ENCODE results near the gene UBL4B. TPM values are rescaled to one million over a fixed set of nuclear protein-coding genes. Genes with fewer than 3 reads are reported as not detected.

The UBL4B gene
- total and polyA plus RNA-seq, 2 experiments from 2014 or later = not detected

DNA sequence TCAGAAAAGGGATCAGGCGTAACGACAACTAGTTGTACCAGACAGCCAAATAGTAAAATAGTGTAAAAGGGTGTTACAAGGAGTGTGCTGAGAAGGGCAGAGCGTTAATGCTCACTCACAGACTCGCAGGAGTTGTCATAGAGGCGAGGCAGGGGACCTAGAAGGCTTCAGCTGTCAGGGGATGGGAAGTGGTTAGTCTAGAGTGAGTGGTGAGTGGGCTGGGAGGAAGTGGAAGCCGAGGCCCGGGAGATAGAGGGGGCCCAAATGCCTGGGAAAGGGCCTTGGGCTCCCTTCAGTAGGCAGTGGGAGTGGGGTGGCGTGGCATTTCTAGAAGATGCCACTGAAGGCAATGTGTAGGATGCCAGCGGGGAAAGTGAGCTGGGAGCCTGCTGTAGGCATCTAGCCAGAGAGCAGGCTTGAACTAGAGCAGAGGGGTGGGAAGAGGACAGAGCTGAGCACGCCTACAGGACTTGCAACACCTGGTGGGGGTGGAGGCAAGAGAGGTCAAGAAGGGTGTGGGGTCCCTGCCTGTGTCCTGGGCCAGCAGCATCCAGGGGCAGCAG, 48.4 kb downstream of the UBL4B start (continued):
- TF ChIP-seq, protein P1, sequence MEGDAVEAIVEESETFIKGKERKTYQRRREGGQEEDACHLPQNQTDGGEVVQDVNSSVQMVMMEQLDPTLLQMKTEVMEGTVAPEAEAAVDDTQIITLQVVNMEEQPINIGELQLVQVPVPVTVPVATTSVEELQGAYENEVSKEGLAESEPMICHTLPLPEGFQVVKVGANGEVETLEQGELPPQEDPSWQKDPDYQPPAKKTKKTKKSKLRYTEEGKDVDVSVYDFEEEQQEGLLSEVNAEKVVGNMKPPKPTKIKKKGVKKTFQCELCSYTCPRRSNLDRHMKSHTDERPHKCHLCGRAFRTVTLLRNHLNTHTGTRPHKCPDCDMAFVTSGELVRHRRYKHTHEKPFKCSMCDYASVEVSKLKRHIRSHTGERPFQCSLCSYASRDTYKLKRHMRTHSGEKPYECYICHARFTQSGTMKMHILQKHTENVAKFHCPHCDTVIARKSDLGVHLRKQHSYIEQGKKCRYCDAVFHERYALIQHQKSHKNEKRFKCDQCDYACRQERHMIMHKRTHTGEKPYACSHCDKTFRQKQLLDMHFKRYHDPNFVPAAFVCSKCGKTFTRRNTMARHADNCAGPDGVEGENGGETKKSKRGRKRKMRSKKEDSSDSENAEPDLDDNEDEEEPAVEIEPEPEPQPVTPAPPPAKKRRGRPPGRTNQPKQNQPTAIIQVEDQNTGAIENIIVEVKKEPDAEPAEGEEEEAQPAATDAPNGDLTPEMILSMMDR (conservative IDR thresholded peaks at IDR 0.05; ENCODE audit: low read depth in 2 of 2) = no peak
- no peak for TF ChIP-seq ZNF331 (CRISPR knock-in tag; IDR thresholded peaks at IDR 0.05; ENCODE audit: low read depth)

DNA sequence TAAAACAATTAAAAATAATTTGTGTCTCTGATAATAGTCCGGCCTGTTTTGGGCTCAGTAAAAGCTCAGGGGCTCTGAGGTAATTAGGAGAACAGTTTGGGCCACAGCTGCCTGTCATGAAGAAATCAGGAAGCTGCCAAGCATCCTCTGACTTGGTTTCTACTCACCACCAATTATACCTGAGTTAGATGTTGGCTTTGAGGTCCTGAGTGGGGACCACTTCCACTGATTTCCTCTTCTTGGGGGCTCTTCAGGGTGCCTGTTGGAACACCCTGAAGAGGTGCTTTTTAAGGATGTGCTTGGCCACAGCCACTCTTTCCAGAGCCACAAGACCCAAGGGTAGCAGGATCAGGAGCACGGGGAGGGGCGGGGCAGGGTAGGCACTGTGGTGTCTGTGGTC, 48.9 kb downstream of the UBL4B start:
- H3K4me1 Mint-ChIP-seq = peaks cover 5% of the 10 kb centered on the region
- ATAC-seq = no peak
- TF ChIP-seq JUNB (IDR thresholded peaks at IDR 0.05; ENCODE audit: unreplicated experiment) = no peak
- no peak for TF ChIP-seq NANOG (IDR thresholded peaks at IDR 0.05; ENCODE audit: borderline replicate concordance)
- TF ChIP-seq CREB1 (CRISPR knock-in tag; IDR thresholded peaks at IDR 0.05; ENCODE audit: low read depth) = no peak
- TF ChIP-seq, protein P2, sequence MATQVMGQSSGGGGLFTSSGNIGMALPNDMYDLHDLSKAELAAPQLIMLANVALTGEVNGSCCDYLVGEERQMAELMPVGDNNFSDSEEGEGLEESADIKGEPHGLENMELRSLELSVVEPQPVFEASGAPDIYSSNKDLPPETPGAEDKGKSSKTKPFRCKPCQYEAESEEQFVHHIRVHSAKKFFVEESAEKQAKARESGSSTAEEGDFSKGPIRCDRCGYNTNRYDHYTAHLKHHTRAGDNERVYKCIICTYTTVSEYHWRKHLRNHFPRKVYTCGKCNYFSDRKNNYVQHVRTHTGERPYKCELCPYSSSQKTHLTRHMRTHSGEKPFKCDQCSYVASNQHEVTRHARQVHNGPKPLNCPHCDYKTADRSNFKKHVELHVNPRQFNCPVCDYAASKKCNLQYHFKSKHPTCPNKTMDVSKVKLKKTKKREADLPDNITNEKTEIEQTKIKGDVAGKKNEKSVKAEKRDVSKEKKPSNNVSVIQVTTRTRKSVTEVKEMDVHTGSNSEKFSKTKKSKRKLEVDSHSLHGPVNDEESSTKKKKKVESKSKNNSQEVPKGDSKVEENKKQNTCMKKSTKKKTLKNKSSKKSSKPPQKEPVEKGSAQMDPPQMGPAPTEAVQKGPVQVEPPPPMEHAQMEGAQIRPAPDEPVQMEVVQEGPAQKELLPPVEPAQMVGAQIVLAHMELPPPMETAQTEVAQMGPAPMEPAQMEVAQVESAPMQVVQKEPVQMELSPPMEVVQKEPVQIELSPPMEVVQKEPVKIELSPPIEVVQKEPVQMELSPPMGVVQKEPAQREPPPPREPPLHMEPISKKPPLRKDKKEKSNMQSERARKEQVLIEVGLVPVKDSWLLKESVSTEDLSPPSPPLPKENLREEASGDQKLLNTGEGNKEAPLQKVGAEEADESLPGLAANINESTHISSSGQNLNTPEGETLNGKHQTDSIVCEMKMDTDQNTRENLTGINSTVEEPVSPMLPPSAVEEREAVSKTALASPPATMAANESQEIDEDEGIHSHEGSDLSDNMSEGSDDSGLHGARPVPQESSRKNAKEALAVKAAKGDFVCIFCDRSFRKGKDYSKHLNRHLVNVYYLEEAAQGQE (IDR thresholded peaks at IDR 0.05; ENCODE audit: unreplicated experiment) = no peak
- TF ChIP-seq POLR2AphosphoS5 (IDR thresholded peaks at IDR 0.05; ENCODE audit: low read depth) = no peak
- no peak for TF ChIP-seq EZH2phosphoT487 (IDR thresholded peaks at IDR 0.05; ENCODE audit: unreplicated experiment)
- no peak for TF ChIP-seq STAT1 (IDR thresholded peaks at IDR 0.05; ENCODE audit: unreplicated experiment)
- no peak for TF ChIP-seq ZNF331 (CRISPR knock-in tag; IDR thresholded peaks at IDR 0.05; ENCODE audit: low read depth)
- TF ChIP-seq EZH2 (IDR thresholded peaks at IDR 0.05; ENCODE audit: low read depth, unreplicated experiment) = no peak
- TF ChIP-seq, protein P3, sequence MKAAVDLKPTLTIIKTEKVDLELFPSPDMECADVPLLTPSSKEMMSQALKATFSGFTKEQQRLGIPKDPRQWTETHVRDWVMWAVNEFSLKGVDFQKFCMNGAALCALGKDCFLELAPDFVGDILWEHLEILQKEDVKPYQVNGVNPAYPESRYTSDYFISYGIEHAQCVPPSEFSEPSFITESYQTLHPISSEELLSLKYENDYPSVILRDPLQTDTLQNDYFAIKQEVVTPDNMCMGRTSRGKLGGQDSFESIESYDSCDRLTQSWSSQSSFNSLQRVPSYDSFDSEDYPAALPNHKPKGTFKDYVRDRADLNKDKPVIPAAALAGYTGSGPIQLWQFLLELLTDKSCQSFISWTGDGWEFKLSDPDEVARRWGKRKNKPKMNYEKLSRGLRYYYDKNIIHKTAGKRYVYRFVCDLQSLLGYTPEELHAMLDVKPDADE (IDR thresholded peaks at IDR 0.05) = no peak
- TF ChIP-seq, protein P4, sequence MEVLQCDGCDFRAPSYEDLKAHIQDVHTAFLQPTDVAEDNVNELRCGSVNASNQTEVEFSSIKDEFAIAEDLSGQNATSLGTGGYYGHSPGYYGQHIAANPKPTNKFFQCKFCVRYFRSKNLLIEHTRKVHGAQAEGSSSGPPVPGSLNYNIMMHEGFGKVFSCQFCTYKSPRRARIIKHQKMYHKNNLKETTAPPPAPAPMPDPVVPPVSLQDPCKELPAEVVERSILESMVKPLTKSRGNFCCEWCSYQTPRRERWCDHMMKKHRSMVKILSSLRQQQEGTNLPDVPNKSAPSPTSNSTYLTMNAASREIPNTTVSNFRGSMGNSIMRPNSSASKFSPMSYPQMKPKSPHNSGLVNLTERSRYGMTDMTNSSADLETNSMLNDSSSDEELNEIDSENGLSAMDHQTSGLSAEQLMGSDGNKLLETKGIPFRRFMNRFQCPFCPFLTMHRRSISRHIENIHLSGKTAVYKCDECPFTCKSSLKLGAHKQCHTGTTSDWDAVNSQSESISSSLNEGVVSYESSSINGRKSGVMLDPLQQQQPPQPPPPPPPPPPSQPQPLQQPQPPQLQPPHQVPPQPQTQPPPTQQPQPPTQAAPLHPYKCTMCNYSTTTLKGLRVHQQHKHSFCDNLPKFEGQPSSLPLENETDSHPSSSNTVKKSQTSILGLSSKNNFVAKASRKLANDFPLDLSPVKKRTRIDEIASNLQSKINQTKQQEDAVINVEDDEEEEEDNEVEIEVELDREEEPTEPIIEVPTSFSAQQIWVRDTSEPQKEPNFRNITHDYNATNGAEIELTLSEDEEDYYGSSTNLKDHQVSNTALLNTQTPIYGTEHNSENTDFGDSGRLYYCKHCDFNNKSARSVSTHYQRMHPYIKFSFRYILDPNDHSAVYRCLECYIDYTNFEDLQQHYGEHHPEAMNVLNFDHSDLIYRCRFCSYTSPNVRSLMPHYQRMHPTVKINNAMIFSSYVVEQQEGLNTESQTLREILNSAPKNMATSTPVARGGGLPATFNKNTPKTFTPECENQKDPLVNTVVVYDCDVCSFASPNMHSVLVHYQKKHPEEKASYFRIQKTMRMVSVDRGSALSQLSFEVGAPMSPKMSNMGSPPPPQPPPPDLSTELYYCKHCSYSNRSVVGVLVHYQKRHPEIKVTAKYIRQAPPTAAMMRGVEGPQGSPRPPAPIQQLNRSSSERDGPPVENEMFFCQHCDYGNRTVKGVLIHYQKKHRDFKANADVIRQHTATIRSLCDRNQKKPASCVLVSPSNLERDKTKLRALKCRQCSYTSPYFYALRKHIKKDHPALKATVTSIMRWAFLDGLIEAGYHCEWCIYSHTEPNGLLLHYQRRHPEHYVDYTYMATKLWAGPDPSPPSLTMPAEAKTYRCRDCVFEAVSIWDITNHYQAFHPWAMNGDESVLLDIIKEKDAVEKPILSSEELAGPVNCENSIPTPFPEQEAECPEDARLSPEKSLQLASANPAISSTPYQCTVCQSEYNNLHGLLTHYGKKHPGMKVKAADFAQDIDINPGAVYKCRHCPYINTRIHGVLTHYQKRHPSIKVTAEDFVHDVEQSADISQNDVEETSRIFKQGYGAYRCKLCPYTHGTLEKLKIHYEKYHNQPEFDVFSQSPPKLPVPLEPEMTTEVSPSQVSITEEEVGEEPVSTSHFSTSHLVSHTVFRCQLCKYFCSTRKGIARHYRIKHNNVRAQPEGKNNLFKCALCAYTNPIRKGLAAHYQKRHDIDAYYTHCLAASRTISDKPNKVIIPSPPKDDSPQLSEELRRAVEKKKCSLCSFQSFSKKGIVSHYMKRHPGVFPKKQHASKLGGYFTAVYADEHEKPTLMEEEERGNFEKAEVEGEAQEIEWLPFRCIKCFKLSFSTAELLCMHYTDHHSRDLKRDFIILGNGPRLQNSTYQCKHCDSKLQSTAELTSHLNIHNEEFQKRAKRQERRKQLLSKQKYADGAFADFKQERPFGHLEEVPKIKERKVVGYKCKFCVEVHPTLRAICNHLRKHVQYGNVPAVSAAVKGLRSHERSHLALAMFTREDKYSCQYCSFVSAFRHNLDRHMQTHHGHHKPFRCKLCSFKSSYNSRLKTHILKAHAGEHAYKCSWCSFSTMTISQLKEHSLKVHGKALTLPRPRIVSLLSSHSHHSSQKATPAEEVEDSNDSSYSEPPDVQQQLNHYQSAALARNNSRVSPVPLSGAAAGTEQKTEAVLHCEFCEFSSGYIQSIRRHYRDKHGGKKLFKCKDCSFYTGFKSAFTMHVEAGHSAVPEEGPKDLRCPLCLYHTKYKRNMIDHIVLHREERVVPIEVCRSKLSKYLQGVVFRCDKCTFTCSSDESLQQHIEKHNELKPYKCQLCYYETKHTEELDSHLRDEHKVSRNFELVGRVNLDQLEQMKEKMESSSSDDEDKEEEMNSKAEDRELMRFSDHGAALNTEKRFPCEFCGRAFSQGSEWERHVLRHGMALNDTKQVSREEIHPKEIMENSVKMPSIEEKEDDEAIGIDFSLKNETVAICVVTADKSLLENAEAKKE (CRISPR knock-in tag; IDR thresholded peaks at IDR 0.05) = no peak

More for the DNA sequence above, 48.9 kb downstream of the UBL4B start:
- Histone ChIP-seq H3F3A (replicated peaks; ENCODE audit: low read depth) (no peaks in the 10 kb centered on the region), H3K27me3 (ENCODE audit: insufficient read depth) (no peaks in the 10 kb centered on the region), H3K27ac (ENCODE audit: low read depth) (no peak overlapping the region), H4K20me1 (replicated peaks; ENCODE audit: insufficient read depth) (no peaks in the 10 kb centered on the region), H3K36me3 (ENCODE audit: insufficient read depth) (no peaks in the 10 kb centered on the region), H3K4me2 (no peak overlapping the region), H2AFZ (no peak overlapping the region), H3K4me1 (ENCODE audit: insufficient read depth) (no peaks in the 10 kb centered on the region), H3K9me2 (ENCODE audit: insufficient read depth) (0 out of 2 replicates have a peak, but pooled peaks cover 4% of the 10 kb centered on the region), H3K4me3 (no peak overlapping the region), H3K79me2 (replicated peaks; ENCODE audit: insufficient read depth) (no peaks in the 10 kb centered on the region)
- H3K27me3 Mint-ChIP-seq (ENCODE audit: insufficient read depth, low read depth, poor library complexity) = peaks cover 13% of the 10 kb centered on the region
- H3K27ac Mint-ChIP-seq = no peak overlapping the region
- H3K36me3 Mint-ChIP-seq (ENCODE audit: low read depth) = no peaks in the 10 kb centered on the region
- H3K4me3 Mint-ChIP-seq = no peak overlapping the region
- no peak for DNase-seq (ENCODE audit: low spot score)
- H3K9me3 Mint-ChIP-seq = no peaks in the 10 kb centered on the region
